GM19043 (cell line): Measurements from ENCODE around the gene ATXN7L1.

ENCODE experiments used
- ATAC-seq: cut with Tn5 transposase; IDR thresholded peaks from one replicate; pipeline ENCODE4 v1.9.1; 2021; ENCODE audit warnings: low read depth; ENCODE audit not compliant: unreplicated experiment

Gene ATXN7L1

GRCh38 chr7:105565190-105565589 lies 311.2 kb downstream of the ATXN7L1 start:
- ATAC-seq, result no peak

GRCh38 chr7:105559926-105560325 lies 316.5 kb downstream of the ATXN7L1 start:
- ATAC-seq, result no peak
